H1 (cell line): ENCODE data around the gene ECI2. TPM values are rescaled to one million over a fixed set of nuclear protein-coding genes. Genes with fewer than 3 reads are reported as not detected.

ENCODE experiments used
- BCL11A ChIP-seq, 2 experiments: IDR thresholded peaks; one replicate each; pipeline ENCODE4 v1.6.1; 2011; ENCODE audit warnings: low read depth in 2 of 2, low read length in 2 of 2, mild to moderate bottlenecking in 2 of 2
- PHF8 ChIP-seq: fragments of 200-600 bp; sonication (generic); conservative IDR thresholded peaks from 2 replicates; pipeline ENCODE4 v1.7.1; 2012; ENCODE audit warnings: low read depth, mild to moderate bottlenecking, inconsistent platforms, low read length, moderate library complexity
- polyA plus RNA-seq, 7 experiments: library from polyadenylated mRNA; depleted of rRNA in 3 of 7; stranded (reverse) in 5 of 7; unstranded in 2 of 7; fragments of >200 nt in 5 of 7; fragments of 200-250 nt in 2 of 7; gene quantifications; 1 replicate in 5 of 7; 2 replicates in 1 of 7; 4 replicates in 1 of 7; pipeline versions ENCODE4 v1.2.1 to v1.2.3, GENCODE V29; 2011 to 2013; ENCODE audit warnings: missing spikeins in 2 of 7, mixed read lengths in 2 of 7
- total RNA-seq: library from RNA; stranded (reverse); fragmentation: NEBNext Ultra II Directional; extraction: Animal tissue kit (Norgen Biotek cat#: 25700); gene quantifications from 2 replicates; pipeline ENCODE4 v1.2.1, GENCODE V29; 2021

Gene ECI2
- total and polyA plus RNA-seq, 2 of the 8 experiments (the other 6 are each of a cell fraction or from before 2014, with no cell fraction given): 40.4 to 70.8 TPM

DNA sequence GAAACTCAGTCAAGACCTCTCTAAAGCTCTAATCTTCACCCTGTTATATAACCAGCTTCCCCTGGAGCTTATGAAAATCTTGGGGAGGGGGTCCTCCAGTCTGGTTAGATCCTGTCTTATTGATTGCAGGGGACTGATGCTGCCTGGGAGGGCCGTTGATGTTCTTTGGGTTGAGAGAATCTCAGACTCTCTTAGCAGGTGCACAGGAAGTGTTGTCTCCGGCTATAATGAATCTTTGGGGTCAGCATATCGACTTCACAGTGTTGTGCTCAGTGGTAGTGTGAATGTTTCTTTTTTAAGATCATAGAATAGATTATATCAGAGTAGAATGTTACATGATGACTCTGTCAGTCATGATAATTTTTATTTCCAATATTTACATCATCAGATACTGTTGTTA lies 2.8 kb upstream of the ECI2 start (continued):
- TF ChIP-seq BCL11A (IDR thresholded peaks at IDR 0.05; ENCODE audit: low read depth in 2 of 2, low read length in 2 of 2): no peak
- no peak for TF ChIP-seq PHF8
